GM21360 (cell line): ENCODE data around the gene RFPL3.
"Not testable (repeated sequence)": the region's sequence is repeated elsewhere in the genome, so short reads cannot be mapped to it uniquely, and the experiment has no call there.

ENCODE experiments used
- ATAC-seq: cut with Tn5 transposase; IDR thresholded peaks from one replicate; pipeline ENCODE4 v1.9.1; 2021; ENCODE audit warnings: mild to moderate bottlenecking, moderate library complexity; ENCODE audit not compliant: unreplicated experiment

RFPL3 gene

DNA sequence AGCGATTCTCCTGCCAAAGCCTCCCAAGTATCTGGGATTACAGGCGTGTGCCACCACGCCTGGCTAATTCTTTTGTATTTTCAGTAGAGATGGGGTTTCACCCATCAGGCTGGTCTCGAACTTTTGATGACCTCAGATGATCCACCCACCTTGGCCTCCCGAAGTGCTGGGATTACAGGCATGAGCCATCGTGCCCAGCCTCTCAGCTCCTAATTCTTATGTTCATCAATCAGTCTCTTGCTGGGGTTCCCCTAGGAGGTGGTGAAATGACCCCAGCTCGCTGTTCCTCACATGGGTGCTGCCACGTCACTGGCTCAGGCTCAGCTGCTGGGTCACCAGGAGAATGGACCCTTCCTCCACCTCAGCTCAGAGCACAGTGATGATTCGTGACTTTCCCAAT is at the start of gene RFPL3:
TSS of gene RFPL3 (plus strand) at position 301 of the 400 bp plus-strand sequence. CDS start 205 bp downstream, outside the sequence.
- ATAC-seq = not testable (repeated sequence)

DNA sequence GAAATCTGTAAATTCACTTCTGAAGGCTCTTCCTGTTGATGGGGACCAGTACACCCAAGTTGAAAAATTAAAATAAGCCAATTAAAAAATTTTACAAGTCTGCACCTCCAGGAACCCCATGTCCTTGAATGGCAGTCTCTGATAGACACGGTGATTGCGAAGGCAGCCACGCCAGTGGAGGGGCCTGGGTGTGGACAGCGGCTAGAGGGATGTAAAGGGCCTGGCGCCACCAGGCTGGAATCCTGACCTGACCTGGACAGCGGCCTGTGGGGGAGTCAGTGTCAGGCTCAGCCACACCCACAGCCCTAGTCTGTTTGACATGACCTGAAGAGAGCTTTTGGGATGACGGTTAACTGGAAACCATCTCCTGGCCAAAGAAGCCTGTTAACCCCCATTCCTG is 49.5 kb upstream of the RFPL3 start:
- ATAC-seq = no peak

DNA sequence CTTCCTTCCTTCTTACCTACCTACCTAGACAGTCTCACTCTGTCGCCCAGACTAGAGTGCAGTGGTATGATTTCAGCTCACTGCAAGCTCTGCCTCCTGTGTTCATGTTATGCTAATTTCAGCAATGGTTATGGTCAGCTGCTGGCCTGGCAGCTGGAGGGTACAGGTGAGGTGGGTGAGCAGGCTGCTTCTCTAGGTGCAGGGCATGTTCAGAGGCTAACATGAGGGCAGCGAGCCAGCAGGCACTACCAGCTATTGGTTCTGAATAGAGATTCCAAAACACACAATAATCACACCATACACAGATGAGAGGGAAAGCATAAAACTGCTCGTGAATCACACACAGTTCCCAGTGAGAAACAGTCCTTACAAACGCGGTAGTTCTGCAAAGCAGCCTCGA is 48.7 kb upstream of the RFPL3 start:
- no peak for ATAC-seq

DNA sequence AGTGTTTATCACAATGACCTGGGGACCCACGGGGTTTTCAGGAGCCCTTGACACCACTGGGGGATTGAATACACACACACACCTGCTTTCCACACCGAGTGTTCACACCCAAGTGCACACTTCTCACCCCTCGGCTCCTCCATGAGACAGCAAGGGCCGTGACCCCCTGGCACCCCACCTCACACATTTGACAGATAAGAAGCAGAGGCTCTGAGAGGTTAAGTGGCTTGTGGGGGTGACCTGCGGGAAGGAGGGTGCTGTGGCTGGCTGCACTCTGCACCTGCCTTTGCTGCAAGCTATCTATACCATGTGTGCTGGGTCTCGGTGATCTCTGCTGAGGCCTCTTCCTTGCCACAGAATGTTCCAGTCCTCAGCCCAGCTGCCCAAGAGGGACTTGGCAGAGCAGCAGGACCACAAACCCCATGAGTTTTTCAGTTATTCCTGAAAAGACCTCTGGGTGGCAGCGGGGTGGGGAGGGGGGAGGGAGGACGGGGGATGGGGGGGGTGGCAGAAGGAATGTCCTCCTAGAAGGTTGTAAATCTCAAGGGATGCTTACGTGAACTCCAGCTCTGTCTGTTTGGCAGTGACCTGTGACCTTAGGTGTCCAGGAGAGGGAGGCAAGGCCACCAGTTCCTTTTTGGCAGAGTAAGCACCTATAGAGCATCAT is 47.9 kb upstream of the RFPL3 start:
- ATAC-seq = no peak

DNA sequence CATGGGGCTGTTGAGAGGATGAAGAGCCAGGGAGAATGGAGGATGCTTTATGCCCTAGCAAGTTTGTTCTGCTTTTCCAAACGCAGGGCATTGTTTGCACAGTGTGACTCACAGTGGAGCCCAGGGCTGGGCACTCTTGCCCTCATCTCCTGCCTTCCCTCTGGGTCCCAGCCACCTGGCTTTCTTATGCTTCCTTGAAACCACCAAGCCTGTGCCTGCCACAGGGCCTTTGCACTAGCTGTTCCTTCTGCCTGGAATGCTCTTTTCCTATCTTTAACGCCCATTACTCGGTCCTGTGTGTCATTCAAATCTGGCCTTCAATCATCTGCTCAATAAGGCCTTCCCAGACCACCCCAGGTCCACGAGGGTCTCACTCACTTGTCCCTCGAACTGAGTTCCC is 46.9 kb upstream of the RFPL3 start:
- ATAC-seq = no peak

DNA sequence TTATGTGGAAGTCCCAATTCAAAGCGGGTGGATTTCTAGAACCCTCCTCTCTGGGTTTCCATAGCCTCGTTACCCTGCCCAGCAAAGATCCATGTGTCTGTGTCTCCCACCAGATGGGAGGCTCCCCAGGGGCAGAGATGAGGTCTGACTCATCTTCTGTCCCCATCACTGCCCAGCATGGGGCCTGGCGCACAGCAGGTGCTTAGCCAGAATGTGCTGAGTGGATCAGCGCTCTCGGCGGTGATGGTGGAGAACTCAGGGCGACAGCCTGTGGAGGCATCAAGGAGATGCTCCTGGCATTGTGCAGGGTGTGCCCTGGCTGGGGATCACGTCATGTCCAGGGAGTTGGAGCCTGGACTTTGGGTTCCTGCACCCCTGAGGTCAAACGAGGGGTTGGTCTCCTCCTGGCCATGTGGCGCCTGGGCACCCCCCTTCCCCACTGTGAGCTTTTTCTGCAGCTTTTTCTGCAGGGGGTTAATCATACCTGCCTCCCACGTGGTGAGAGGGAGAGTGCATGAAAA is 46.1 kb upstream of the RFPL3 start:
- ATAC-seq = no peak

DNA sequence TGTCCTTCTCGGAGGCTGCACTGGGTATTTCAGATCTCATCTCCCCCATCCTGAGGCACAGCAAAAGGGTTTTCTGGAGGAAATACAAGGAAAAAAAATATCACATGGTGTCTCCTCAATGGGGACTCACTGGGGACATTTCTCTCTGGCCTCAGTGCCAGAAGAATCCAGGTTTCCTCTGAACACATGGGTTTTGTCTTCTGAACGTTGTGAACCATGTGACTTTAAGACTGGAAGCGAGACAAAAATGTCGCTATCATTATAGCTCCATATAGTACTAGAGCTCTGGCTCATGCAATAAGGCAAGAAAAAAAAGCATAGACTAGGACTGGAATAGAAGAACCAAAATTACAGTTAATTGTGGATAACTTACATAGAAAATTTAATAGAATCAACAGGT is 44.9 kb upstream of the RFPL3 start:
- no peak for ATAC-seq

DNA sequence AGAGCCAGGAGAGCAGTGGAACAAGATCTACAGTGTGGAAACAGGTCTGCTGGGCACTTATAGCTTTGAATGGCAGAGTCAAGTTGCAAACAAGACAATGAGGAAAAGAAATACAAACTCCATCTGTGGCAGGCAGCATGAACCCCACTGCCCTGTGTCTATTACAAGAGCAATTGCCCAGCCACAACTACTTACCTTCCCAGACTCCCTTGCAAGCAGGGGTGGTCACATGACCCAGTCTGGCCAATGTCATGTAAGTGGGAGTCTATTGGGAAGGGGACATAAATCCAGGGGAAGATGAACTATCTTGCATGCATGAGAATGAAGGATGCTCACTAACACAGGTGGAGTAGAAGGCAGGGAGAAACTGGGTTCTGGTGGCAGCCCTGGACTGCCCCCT is 44.1 kb upstream of the RFPL3 start:
- no peak for ATAC-seq

DNA sequence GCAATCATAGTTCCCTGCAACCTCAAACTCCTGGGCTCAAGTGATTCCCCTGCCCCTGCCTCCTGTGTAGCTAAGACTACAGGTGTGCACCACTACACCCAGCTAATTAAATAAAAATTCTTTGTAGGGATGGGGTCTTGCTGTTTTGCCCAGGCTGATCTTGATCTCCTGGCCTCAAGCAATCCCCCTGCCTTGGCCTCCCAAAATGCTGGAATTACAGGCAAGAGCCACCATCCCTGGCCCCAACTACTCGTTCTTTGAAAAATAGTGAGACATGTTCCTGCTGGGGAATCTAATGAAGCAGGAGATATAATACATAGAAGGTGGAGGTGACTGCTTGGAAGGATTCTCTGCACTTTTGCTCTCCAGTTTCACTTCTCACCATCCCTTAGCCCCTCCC is 40.1 kb upstream of the RFPL3 start:
- no peak for ATAC-seq

DNA sequence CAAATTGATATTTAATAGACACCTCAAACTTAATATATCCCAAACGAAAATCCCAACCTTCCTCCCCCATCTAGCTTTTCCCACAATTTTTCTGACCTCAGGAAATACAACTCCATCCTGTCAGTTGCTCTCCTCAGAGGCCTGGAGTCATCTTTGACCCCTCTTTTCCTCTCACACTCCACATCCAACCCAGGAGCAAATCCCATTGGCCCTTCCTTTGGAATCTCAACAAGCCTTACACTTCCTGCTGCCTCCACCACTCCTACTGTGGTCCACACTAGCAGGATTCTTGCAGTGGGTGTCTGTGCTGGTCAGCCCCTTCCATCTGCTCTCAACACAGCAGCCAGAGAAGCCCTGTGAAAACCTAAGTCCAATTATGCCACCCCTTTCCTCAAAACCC is 39.3 kb upstream of the RFPL3 start:
- no peak for ATAC-seq

DNA sequence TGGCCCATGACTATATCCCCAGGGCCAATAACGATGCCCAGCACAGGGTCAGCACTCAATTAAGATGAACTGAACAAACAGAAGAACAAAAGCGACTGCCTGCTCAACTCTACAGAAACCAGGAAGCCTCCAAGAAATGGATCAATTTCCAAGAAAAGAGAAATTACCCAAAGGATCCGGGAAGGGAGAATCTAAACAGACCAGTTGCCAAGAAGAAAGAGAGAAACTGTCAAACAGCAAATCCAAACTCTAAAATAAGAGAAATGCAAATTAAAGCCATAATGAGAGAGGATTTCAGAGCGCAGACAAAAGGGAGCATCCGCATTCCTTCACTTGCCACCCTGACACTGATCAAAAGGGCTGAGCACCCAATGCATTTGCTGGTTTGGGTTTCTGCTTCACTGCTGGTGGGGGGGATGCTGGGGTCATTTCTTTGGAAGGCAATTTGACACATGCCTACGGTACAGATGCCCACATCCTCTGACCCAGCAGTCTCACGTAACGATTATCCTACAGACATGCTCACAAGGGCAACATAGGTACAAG is 37.7 kb upstream of the RFPL3 start:
- ATAC-seq = no peak

DNA sequence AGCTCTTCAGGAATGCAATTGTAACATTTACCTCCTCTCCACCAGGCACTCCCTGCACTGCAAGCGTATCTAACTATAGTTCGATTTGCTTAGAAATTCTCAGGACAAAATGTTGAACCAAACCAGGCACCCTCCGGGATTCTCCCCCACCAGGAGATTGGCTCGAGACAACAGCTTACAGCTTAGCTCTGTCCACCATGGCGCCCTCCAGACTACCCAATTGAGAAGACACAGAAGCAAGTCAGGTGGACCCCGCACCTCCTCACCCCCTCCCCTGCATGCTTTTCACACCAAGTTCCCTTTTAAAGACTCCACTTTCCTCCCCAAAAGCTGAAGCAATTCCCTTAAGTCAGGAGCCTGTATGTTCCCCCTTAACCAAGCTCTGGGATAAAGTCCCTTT is 34.7 kb upstream of the RFPL3 start:
- ATAC-seq = no peak

DNA sequence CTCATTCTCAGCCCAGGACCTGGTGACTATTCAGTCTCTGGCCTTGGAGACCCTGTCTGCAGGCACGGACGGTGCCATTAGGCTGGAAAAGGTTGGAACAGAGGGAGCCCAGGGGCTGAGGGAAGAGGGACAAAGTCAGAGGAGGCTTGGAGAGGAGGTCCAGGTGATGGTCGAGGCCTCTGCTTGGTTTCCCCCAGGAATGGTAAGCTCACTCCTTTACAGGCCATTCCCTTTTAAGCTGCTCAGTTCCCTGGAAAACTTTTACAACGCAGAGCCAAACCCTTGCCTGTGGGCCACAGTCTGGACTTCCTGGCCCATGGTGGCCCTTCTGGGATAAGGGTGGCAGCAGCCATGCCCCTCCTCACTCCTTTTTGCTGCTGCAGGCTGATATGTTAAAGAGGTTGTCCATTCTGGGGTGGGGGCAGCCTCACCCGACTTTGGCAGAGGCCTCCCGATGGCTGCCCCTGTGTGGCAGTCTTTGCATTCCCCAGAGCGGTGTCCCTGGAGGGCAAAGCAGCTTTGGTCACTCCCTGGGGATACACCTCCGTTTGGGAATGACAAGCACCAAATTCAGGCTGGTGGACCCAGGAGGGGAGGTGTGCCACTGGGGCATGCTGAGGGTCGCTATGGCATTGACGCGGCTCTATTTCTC is 34.0 kb upstream of the RFPL3 start:
- no peak for ATAC-seq

DNA sequence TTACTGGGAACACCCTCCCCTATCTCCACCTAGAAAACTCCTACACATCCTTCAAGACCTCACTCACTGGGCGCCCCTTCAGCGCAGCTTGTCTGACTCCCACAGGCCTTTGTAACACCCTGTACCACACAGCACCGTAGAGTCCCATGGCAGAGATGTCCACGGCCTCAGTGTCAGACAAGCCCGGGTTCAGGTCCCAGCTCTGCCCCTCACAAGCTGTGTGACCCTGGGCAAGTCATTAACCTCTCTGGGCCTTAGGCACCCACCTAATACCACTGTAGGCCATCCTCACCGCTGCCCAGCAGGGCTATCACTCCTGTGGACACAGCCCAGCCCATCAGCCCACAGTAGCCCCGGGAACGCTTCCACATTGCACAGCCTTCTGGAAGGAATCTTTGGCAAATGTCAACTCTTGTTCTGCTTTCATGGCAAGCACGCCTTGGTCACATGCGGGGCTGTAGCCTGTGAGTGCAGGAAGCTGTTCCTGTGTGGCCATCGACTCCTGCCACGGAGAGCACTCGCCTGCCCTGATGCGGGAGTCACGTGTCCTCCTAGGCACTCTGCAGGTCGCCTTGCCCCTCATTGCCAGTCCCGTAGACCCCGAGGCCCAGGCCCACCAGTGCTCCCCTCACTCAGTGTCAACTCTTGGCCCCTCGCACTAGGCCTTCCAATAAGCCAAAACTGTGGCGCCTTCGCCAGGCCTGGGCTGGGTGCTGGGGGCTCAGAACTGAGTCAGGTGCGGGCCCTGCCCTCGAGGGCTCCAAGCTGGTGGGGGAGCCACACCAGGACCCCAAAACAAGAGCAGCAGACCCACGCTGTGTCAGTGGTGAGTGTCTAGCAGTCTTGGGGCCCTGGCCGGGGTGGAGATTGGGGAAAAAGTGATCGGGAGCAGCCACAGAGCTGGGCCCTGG is 32.9 kb upstream of the RFPL3 start:
- ATAC-seq = no peak

DNA sequence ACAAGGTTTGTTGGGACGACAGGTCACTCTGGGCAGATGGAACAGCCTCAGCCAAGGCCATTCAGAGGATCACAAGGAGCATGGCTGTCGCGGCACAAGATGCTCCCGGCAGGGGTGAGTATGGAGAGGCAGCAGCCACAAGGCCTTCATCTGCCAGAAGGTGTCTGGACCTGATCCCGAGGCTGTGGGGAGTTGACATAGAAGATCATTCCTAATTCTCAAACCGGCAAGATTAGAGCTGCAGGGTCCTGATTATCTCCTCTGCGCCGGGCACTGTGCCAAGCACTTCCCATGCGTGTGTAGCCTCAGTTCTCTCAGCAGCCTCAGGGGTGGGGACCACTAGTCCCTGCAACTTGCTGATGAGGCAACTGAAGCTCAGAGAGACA is 32.3 kb upstream of the RFPL3 start:
- ATAC-seq = no peak

DNA sequence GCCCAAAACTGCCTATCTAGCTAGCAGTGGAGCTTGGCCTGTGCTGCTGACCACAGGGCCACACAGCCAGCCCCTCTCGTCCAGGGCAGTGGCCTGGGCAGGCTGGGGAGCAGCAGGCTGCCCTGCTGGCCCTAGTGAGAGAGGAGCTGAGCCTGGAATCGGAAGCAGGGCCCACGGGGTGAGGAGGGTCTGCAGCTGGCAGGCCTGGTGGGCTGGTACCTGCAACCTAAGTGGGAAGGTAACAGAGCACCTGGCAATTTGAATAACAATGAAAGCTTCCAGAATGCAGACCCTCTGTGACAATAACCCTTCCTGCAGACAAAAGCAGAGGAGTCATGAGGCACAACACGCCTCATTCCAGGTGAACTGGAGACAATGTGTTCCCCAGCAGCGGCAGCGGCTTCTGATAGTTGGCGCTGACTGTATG is 31.8 kb upstream of the RFPL3 start:
- no peak for ATAC-seq

DNA sequence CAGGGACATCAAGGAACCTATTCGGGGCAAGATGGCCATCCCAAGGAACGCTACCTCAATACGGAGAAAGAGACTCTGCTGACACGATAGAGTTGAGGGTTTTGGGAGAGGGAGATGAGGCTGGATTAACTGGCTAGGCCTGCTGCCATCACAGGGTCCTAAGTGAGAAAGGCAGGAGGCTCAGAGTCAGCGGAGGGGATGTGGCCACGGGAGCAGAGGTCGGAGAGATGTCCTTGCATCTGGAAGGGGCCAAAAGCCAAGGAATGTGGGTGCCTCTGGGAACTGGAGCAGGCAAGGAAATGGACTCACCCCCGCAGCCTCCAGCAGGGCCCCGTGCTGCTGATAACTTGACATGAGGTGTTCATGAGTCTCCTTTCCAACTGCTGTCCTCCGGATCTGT is 31.0 kb upstream of the RFPL3 start:
- ATAC-seq = no peak

DNA sequence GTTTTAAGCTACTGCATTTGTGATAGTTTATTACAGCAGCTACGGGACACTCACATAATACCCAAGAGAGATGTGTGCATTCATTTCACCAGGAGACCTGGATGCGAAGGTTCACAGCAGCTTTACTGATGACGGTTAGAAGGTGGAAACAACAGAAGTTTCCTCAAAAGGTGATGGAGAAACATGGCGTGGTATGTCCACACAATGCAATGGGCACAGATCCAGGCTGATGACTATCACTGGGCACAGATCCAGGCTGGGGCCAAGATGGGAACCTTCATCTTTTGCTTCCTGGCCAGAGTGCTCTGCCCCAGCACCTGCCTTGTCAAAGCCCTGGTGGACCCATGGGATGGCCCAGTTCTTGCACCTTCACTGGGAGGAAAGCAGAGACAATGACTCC is 30.6 kb upstream of the RFPL3 start:
- no peak for ATAC-seq

DNA sequence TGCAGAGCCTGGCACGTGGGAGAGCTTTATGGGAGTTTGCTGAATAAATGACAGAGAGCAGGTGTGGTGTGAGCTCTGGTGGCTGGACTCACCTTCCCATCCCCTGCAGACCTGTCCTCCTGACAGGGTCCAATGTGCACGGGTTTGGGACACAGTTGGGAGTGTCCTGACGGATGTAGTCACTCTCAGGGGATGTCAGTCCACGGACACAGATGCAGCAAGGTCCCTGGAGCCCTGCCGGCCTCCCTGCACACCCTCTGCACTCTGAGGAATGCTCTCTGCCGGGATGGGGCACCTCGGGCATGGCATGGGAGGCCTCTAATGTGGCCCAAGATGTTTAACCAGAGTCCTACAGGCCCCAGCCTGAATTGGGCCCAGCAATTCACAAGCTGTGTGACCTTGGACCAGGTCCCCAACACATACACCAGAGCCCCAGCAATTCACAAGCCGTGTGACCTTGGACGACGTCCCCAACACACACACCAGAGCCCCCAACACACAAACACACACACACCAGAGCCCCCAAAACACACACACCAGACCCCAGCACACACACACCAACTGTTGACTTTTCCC is 30.0 kb upstream of the RFPL3 start:
- ATAC-seq = no peak

DNA sequence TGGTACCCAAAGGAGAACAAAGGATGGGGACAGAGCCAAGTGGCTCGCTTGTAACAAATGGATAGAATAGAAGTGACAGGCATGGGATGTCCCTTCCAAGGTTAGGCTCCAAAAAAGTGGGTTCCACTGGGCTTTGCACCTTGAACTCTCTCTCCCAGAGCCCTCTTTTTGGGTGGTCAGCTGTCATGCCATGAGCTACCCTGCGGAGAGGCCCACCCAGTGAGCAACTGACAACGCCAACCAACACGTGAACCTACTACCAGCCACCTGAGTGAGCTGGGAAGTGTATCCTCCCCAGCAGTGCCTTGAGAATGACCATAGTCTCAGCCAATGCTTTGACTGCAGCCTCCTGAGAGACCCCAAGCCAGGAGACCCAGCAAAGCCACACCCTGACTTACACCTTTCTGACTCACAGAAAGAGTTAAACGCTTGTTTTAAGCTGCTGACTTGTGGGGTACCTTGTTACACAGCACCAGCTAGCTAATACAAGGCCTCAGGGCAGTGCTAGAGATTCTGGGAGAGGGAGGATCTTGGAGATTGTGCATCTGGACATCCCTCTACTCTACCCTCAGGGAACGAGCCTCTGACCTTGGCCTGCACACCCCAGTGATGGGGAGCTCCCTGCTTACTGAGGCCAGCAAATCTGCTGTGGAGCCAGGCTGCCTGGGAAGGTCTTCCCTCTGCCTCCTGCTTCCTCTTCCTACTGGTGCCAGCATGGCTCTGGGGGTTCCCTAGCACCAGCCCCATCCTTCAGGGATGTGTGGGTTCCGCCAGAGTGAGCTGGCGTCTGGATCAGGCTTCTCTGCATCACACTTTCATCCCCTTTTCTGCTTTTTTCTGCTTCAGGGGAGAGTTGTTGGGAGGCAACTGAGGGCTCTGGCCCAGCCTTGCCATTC is 29.1 kb upstream of the RFPL3 start:
- no peak for ATAC-seq
